Activated CD8-positive, alpha-beta T cell treated with anti-CD3 and anti-CD28 coated beads for 36 hours (primary cell): ENCODE measurements around the gene PTGES2. TPM values are rescaled to one million over a fixed set of nuclear protein-coding genes. Genes with fewer than 3 reads are reported as not detected.

Source experiments
- ATAC-seq: fragments of 200-7000 bp; cut with Tn5 transposase; one replicate; pipeline ENCODE4 v1.10.0; 2021; ENCODE audit warnings: mild to moderate bottlenecking, moderate library complexity
- CTCF ChIA-PET: fragments of 350-600 bp; sonication (Branson Sonifier 250); formaldehyde crosslinking; loops from one replicate; lab custom pipeline; 2021; ENCODE audit warnings: antibody characterized with exemption; lab: Charles Lee
- POLR2A ChIA-PET: fragments of 350-600 bp; sonication (Branson Sonifier 250); formaldehyde crosslinking; loops from one replicate; lab custom pipeline; 2021; ENCODE audit warnings: antibody characterized with exemption; lab: Charles Lee
- DNase-seq: peaks from one replicate; pipeline ENCODE4 v3.0.0-alpha.2; 2020
- H3K27ac Mint-ChIP-seq: one replicate; pipeline ENCODE4 v1.8.0; 2021; ENCODE audit warnings: mild to moderate bottlenecking, mixed read lengths
- H3K27me3 Mint-ChIP-seq: one replicate; pipeline ENCODE4 v1.8.0; 2021; ENCODE audit warnings: mixed read lengths
- H3K36me3 Mint-ChIP-seq: one replicate; pipeline ENCODE4 v1.8.0; 2021; ENCODE audit warnings: low read depth, mixed read lengths
- H3K4me1 Mint-ChIP-seq: one replicate; pipeline ENCODE4 v1.8.0; 2021; ENCODE audit warnings: low read depth, mixed read lengths
- H3K4me3 Mint-ChIP-seq: one replicate; pipeline ENCODE4 v1.8.0; 2021; ENCODE audit warnings: mild to moderate bottlenecking, moderate library complexity, mixed read lengths
- H3K9me3 Mint-ChIP-seq: one replicate; pipeline ENCODE4 v1.8.0; 2021; ENCODE audit warnings: mixed read lengths
- intact Hi-C: fragments of 100-400 bp; cut with micrococcal nuclease; formaldehyde crosslinking; loops from one replicate; pipeline ENCODE4 v1.10.0; 2022
- total RNA-seq, 2 experiments: library from RNA; stranded (reverse); gene quantifications; one replicate each; pipeline ENCODE4 v1.2.3, GENCODE V29; 2021
- TF ChIP-seq, protein P1 (sequence below): fragments of 200-600 bp; IDR thresholded peaks from one replicate; pipeline ENCODE4 v1.8.0; 2022; ENCODE audit warnings: antibody characterized with exemption, mild to moderate bottlenecking

The PTGES2 gene
- total RNA-seq, 2 experiments from 2014 or later, result 40.8 to 49.5 TPM

GRCh38 chr9:128146591-128147120 lies 19.1 kb upstream of the PTGES2 start:
- no peak overlapping the region for H3K27ac Mint-ChIP-seq
- ChIA-PET POLR2A (no interaction called here), CTCF (no interaction called here)
- intact Hi-C loops, result no loop called here
- no peak for ATAC-seq
- no peak overlapping the region for H3K4me3 Mint-ChIP-seq
- TF ChIP-seq, protein P1, sequence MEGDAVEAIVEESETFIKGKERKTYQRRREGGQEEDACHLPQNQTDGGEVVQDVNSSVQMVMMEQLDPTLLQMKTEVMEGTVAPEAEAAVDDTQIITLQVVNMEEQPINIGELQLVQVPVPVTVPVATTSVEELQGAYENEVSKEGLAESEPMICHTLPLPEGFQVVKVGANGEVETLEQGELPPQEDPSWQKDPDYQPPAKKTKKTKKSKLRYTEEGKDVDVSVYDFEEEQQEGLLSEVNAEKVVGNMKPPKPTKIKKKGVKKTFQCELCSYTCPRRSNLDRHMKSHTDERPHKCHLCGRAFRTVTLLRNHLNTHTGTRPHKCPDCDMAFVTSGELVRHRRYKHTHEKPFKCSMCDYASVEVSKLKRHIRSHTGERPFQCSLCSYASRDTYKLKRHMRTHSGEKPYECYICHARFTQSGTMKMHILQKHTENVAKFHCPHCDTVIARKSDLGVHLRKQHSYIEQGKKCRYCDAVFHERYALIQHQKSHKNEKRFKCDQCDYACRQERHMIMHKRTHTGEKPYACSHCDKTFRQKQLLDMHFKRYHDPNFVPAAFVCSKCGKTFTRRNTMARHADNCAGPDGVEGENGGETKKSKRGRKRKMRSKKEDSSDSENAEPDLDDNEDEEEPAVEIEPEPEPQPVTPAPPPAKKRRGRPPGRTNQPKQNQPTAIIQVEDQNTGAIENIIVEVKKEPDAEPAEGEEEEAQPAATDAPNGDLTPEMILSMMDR, result no peak
- no peak for DNase-seq
- peaks cover 5% of the 10 kb centered on the region for H3K4me1 Mint-ChIP-seq
- no peaks in the 10 kb centered on the region for H3K9me3 Mint-ChIP-seq
- no peaks in the 10 kb centered on the region for H3K36me3 Mint-ChIP-seq
- no peaks in the 10 kb centered on the region for H3K27me3 Mint-ChIP-seq

GRCh38 chr9:128145951-128146351 lies 18.4 kb upstream of the PTGES2 start:
- Mint-ChIP-seq H3K36me3 (no peaks in the 10 kb centered on the region), H3K4me1 (peaks cover 5% of the 10 kb centered on the region), H3K9me3 (no peaks in the 10 kb centered on the region), H3K27me3 (no peaks in the 10 kb centered on the region), H3K4me3 (no peak overlapping the region), H3K27ac (no peak overlapping the region)
- DNase-seq (no peak), ATAC-seq (no peak)
- POLR2A ChIA-PET, result interaction anchor here (1.0 kb wide), 1 partner anchor 12 kb away, joined by 3 read pairs; no protein-coding TSS in a partner anchor
- intact Hi-C loops, result no loop called here
- TF ChIP-seq, protein P1, result no peak
- CTCF ChIA-PET, result no interaction called here

GRCh38 chr9:128145536-128145935 lies 18.0 kb upstream of the PTGES2 start:
- ChIA-PET CTCF (no interaction called here), POLR2A (interaction anchor here (0.7 to 1.0 kb wide), 2 partner anchors 12 to 17 kb away, joined by 3 read pairs; no protein-coding TSS in a partner anchor)
- intact Hi-C loops, result no loop called here
- TF ChIP-seq, protein P1, result no peak
- no peaks in the 10 kb centered on the region for H3K36me3 Mint-ChIP-seq
- ATAC-seq (no peak), DNase-seq (no peak)
- peaks cover 5% of the 10 kb centered on the region for H3K4me1 Mint-ChIP-seq
- no peaks in the 10 kb centered on the region for H3K27me3 Mint-ChIP-seq
- no peak overlapping the region for H3K4me3 Mint-ChIP-seq
- H3K9me3 Mint-ChIP-seq, result no peaks in the 10 kb centered on the region
- no peak overlapping the region for H3K27ac Mint-ChIP-seq

GRCh38 chr9:128144239-128145181 lies 17.0 kb upstream of the PTGES2 start:
- no peaks in the 10 kb centered on the region for H3K36me3 Mint-ChIP-seq
- no peaks in the 10 kb centered on the region for H3K27me3 Mint-ChIP-seq
- ATAC-seq, result no peak
- no peaks in the 10 kb centered on the region for H3K9me3 Mint-ChIP-seq
- no peak overlapping the region for H3K4me3 Mint-ChIP-seq
- intact Hi-C loops, result no loop called here
- ChIA-PET CTCF (no interaction called here), POLR2A (interaction anchor here (0.7 to 1.0 kb wide), 2 partner anchors 13 to 16 kb away, joined by 3 read pairs; no protein-coding TSS in a partner anchor)
- TF ChIP-seq, protein P1, result no peak
- H3K4me1 Mint-ChIP-seq, result peaks cover 5% of the 10 kb centered on the region
- H3K27ac Mint-ChIP-seq, result no peak overlapping the region
- no peak for DNase-seq
